Neutrophil (primary cell): ENCODE measurements around the gene MAG.

Source experiments
- H3K27ac ChIP-seq: fragments of 200-600 bp; sonication (generic); 2 replicates; pipeline ENCODE4 v1.5.1; 2016; ENCODE audit warnings: mild to moderate bottlenecking, moderate library complexity
- H3K27me3 ChIP-seq: fragments of 200-600 bp; sonication (generic); 2 replicates; pipeline ENCODE4 v1.6.0; 2016; ENCODE audit warnings: mild to moderate bottlenecking
- H3K36me3 ChIP-seq: fragments of 200-600 bp; sonication (generic); 2 replicates; pipeline ENCODE4 v1.5.1; 2017
- H3K4me1 ChIP-seq, 2 experiments: fragments of 200-600 bp in 1 of 2; sonication (generic) in 1 of 2; 1 replicate in 1 of 2; 2 replicates in 1 of 2; pipeline versions ENCODE4 v1.5.1 to v1.6.1; 2013 to 2016; ENCODE audit warnings: low read depth in 1 of 2, low read length in 1 of 2, mild to moderate bottlenecking in 1 of 2, moderate library complexity in 1 of 2; ENCODE audit not compliant: control insufficient read depth in 1 of 2, insufficient read depth in 1 of 2
- H3K4me3 ChIP-seq, 2 experiments: fragments of 200-600 bp in 1 of 2; sonication (generic) in 1 of 2; 1 replicate in 1 of 2; 2 replicates in 1 of 2; pipeline ENCODE4 v1.5.1; 2013 to 2016; ENCODE audit warnings: low read depth in 1 of 2, low read length in 1 of 2, mild to moderate bottlenecking in 1 of 2, moderate library complexity in 1 of 2
- H3K9me3 ChIP-seq: fragments of 200-600 bp; sonication (generic); 2 replicates; pipeline ENCODE4 v1.5.1; 2016
- CTCF ChIP-seq: fragments of 200-600 bp; sonication (generic); IDR thresholded peaks from 2 replicates; pipeline ENCODE4 v1.5.1; 2016; ENCODE audit warnings: antibody characterized with exemption

MAG gene

DNA sequence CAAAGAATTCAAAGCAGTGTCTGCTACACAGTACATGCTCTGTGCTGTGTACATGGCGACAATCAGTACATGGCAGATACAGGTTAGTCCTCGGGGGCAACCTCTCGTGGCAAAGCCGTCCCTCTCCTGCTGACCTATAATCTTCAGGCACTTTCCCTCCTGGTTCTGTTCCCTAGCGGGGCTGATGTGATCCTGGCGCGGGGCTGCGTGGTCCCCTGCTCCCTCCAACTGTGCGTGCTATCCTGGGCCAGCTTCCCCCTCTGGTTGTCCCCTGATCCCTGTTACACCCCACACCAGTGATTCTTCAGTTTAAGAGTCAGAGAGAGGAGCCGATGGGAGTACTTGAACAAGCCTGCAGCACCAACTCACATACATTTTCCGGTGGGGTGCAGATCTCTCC, 12.1 kb downstream of the MAG start:
- no peak overlapping the region for H3K27ac ChIP-seq
- H3K27me3 ChIP-seq, result no peaks in the 10 kb centered on the region
- no peaks in the 10 kb centered on the region for H3K36me3 ChIP-seq
- TF ChIP-seq CTCF, result no peak
- no peaks in the 10 kb centered on the region for H3K9me3 ChIP-seq
- H3K4me1 ChIP-seq, result no peaks in the 10 kb centered on the region
- H3K4me3 ChIP-seq, result no peak overlapping the region

DNA sequence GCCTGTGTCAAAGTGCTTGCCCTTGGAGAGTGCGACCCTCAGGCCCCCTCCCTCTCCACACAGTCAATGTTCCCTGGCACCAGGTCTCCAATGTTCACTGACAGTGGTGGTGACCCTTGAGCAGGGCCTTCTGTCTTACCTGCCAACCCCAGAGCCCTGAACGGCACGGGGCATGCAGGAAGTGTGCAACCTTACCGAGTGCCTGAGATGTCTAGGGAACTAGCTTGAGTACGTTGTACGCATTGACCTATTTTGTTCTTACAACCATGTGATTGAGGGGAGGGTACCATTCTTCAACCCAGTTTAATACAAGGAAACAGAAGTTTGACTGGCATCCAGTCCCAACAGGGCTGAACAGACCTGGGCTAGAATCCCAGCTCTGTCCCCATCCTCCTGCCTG, 13.2 kb downstream of the MAG start:
- Histone ChIP-seq H3K36me3 (no peaks in the 10 kb centered on the region), H3K27ac (no peak overlapping the region), H3K9me3 (no peaks in the 10 kb centered on the region), H3K4me3 (no peak overlapping the region), H3K27me3 (no peaks in the 10 kb centered on the region), H3K4me1 (no peaks in the 10 kb centered on the region)
- no peak for TF ChIP-seq CTCF

DNA sequence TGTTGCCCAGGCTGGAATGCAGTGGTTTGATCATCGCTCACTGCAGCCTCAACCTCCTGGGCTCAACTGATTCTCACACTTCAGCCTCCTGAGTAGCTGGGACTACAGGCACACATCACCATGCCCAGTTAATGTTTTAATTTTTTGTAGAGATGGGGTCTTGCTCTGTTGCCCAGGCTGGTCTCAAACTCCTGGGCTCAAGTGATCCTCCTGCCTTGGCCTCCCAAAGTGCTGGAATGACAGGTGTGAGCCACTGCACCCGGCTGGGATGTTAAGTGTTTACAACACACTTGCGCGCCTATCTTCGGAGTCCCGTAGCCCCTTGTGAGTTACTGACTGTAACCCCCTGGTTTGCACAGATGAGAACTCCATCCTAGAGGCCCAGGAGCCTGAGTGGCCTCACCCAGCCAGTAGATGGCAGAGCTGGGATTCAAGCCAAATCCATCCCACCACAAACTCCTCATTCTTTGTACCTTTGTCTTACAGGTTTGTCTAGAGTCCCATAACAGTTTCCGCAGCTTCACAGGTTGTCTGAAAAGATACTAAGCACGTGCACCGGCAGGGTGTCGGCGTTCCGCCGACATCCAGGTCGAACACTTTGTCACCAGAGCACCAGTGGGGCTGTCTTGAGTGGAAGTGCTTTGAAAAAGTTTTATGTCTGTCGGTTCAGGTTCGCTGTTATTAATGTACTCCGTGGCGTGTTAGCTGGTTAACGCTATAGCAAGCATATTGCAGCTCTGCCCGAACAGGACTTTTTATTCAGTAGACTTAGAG, 14.7 kb downstream of the MAG start:
- H3K27me3 ChIP-seq, result no peaks in the 10 kb centered on the region
- H3K9me3 ChIP-seq, result no peaks in the 10 kb centered on the region
- no peaks in the 10 kb centered on the region for H3K36me3 ChIP-seq
- H3K4me3 ChIP-seq, result no peak overlapping the region
- no peaks in the 10 kb centered on the region for H3K4me1 ChIP-seq
- H3K27ac ChIP-seq, result no peak overlapping the region
- TF ChIP-seq CTCF, result no peak

GRCh38 chr19:35307931-35308330, 16.0 kb downstream of the MAG start:
- Histone ChIP-seq H3K4me1 (no peaks in the 10 kb centered on the region), H3K36me3 (no peaks in the 10 kb centered on the region), H3K4me3 (no peak overlapping the region), H3K9me3 (no peaks in the 10 kb centered on the region), H3K27me3 (no peaks in the 10 kb centered on the region), H3K27ac (no peak overlapping the region)
- TF ChIP-seq CTCF, result no peak

DNA sequence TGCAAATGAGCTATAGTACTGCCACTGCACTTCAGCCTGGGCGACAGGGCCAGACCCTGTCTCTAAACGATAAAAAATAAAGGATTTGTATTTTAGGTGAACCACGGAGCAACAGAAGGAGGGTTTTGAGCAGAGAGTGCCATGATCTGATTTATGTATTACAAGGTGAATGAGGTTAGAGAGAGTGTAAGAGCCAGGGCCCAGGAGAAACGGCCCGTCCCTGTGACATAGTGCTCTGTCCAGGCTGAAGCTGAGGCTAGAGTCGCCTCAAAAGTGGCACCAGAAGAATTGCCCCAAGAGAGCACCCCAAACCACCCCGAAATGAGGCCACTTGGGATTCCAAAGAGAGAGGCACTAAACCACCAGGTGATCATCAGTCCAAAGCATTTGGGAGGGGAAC, 16.9 kb downstream of the MAG start:
- Histone ChIP-seq H3K27me3 (no peaks in the 10 kb centered on the region), H3K4me3 (no peak overlapping the region), H3K4me1 (no peaks in the 10 kb centered on the region), H3K9me3 (no peaks in the 10 kb centered on the region), H3K36me3 (no peaks in the 10 kb centered on the region), H3K27ac (no peak overlapping the region)
- no peak for TF ChIP-seq CTCF
